Aorta (tissue), 4 donors: Measurements from ENCODE around the gene ANO6. TPM values are rescaled to one million over a fixed set of nuclear protein-coding genes. Genes with fewer than 3 reads are reported as not detected.

Source experiments
- polyA plus RNA-seq, 2 donors: library from polyadenylated mRNA; stranded (reverse); fragments of 200-250 nt; gene quantifications; one replicate each; pipeline ENCODE4 v1.2.3, GENCODE V29; 2013
- total RNA-seq, 2 donors: library from RNA; stranded (reverse); fragmentation: NEBNext Ultra II Directional; extraction: Animal tissue kit (Norgen Biotek cat#: 25700); gene quantifications; one replicate each; pipeline ENCODE4 v1.2.1, GENCODE V29; 2021
- donor health status: healthy with polysubstance abuse.
- donor health status: Bipolar disorder and iron deficiency.
- donor health status: DM: no; HTN: no; CAD: no.
- donor health status: DM: yes; HTN: yes; CAD: no.

The ANO6 gene
- total and polyA plus RNA-seq, 4 donors = 16.0 to 129 (median 64.6) TPM

Other genes starting within 250 kb of the ANO6 start
- under 1 TPM; 0.19 to 0.27 TPM for gene DBX2, start 165.0 kb upstream of the ANO6 start, total RNA-seq
- gene DBX2, start 165.0 kb upstream of the ANO6 start, polyA plus RNA-seq = not detected